HG03103 (cell line): ENCODE data around the gene SAMM50.

Experiments
- ATAC-seq: cut with Tn5 transposase; IDR thresholded peaks from one replicate; pipeline ENCODE4 v1.9.1; 2021; ENCODE audit warnings: low read depth; ENCODE audit not compliant: unreplicated experiment

The SAMM50 gene

GRCh38 chr22:43955040-43955882 lies at the start of gene SAMM50:
Gene SAMM50 (plus strand): TSS chr22:43955442. CDS start chr22:43955578, 136 bp downstream.
- ATAC-seq: peak; percentile 82

GRCh38 chr22:43905681-43906080 lies 49.6 kb upstream of the SAMM50 start:
- no peak for ATAC-seq

GRCh38 chr22:43909708-43910107 lies 45.5 kb upstream of the SAMM50 start:
- ATAC-seq: no peak

- no peak for ATAC-seq
These were observed 45.0 kb upstream of the SAMM50 start for GRCh38 chr22:43910178-43910695.

- ATAC-seq: no peak
These were observed 43.9 kb upstream of the SAMM50 start for GRCh38 chr22:43911351-43911750.

- ATAC-seq: no peak
These were observed 37.7 kb upstream of the SAMM50 start for GRCh38 chr22:43917521-43917920.

- ATAC-seq: no peak
These were observed 35.9 kb upstream of the SAMM50 start for GRCh38 chr22:43919106-43919973.

- no peak for ATAC-seq
These were observed 33.9 kb upstream of the SAMM50 start for GRCh38 chr22:43921370-43921769.

- ATAC-seq: no peak
These were observed 33.1 kb upstream of the SAMM50 start for GRCh38 chr22:43922123-43922522.

- no peak for ATAC-seq
These were observed 32.1 kb upstream of the SAMM50 start for GRCh38 chr22:43923191-43923590.

GRCh38 chr22:43923631-43924464 lies 31.4 kb upstream of the SAMM50 start, which contains the start of gene PNPLA3:
Gene PNPLA3 (plus strand): TSS chr22:43923805. CDS start chr22:43923912, 107 bp downstream.
- no peak for ATAC-seq

GRCh38 chr22:43924877-43925276 lies 30.4 kb upstream of the SAMM50 start:
- ATAC-seq: no peak

- ATAC-seq: no peak
These were observed 29.6 kb upstream of the SAMM50 start for GRCh38 chr22:43925433-43926348.

- ATAC-seq: no peak
These were observed 28.9 kb upstream of the SAMM50 start for GRCh38 chr22:43926349-43926710.

GRCh38 chr22:43928468-43928867 lies 26.8 kb upstream of the SAMM50 start:
- ATAC-seq: no peak

GRCh38 chr22:43928908-43929307 lies 26.3 kb upstream of the SAMM50 start:
- ATAC-seq: no peak

- ATAC-seq: no peak
These were observed 23.5 kb upstream of the SAMM50 start for GRCh38 chr22:43931771-43932170.

GRCh38 chr22:43941449-43941848 lies 13.8 kb upstream of the SAMM50 start:
- ATAC-seq: no peak

GRCh38 chr22:43944670-43945430 lies 10.4 kb upstream of the SAMM50 start:
- ATAC-seq: no peak
